Ovary (tissue), 9 donors: ENCODE results near the gene DOP1B. TPM values are rescaled to one million over a fixed set of nuclear protein-coding genes. Genes with fewer than 3 reads are reported as not detected.
A peak's percentile ranks its signal among the peaks of the same experiment; 100 is the strongest.

Source experiments
- DNase-seq, 5 donors: peaks; one replicate each; pipeline ENCODE4 v3.0.0-alpha.2; 2019 to 2020
- H3K27ac ChIP-seq, 2 donors: fragments of 200-600 bp; one replicate each; pipeline versions ENCODE4 v1.5.1 to v1.8.0; 2019 to 2022
- H3K27me3 ChIP-seq: fragments of 200-600 bp; one replicate; pipeline ENCODE4 v1.8.0; 2022
- H3K36me3 ChIP-seq: fragments of 200-600 bp; sonication (generic); one replicate; pipeline ENCODE4 v1.5.1; 2019
- H3K4me1 ChIP-seq: one replicate; pipeline ENCODE4 v1.8.1; 2013; ENCODE audit warnings: mild to moderate bottlenecking, moderate library complexity; ENCODE audit not compliant: insufficient read depth
- H3K4me3 ChIP-seq: fragments of 200-600 bp; sonication (generic); one replicate; pipeline ENCODE4 v1.5.1; 2017
- H3K9me3 ChIP-seq, 2 donors: fragments of 200-600 bp in 1 of 2; sonication (generic) in 1 of 2; one replicate each; pipeline versions ENCODE4 v1.5.1 to v1.8.1; 2013 to 2019; ENCODE audit warnings: mild to moderate bottlenecking in 1 of 2, moderate library complexity in 1 of 2
- CTCF ChIP-seq, 3 donors: fragments of 450-650 bp in 2 of 3; fragments of 200-600 bp in 1 of 3; IDR thresholded peaks; one replicate each; pipeline versions ENCODE4 v1.5.1 to v1.8.0; 2016 to 2022; ENCODE audit warnings: antibody characterized with exemption in 3 of 3, mild to moderate bottlenecking in 1 of 3
- EP300 ChIP-seq: sonication (generic); formaldehyde crosslinking; IDR thresholded peaks from one replicate; pipeline ENCODE4 v1.6.1; 2017; ENCODE audit warnings: antibody characterized with exemption
- POLR2A ChIP-seq: fragments of 450-650 bp; IDR thresholded peaks from one replicate; pipeline ENCODE4 v1.6.1; 2017; ENCODE audit warnings: antibody characterized with exemption, mild to moderate bottlenecking, moderate library complexity
- WGBS, 3 donors: extraction: QIAGEN DNeasy Blood & Tissue Kit in 1 of 3; methylation state at CpG; one replicate each; pipeline versions ENCODE4 v1.1.5 to v1.1.7; 2013 to 2017; 5-methylcytosine and 5-hydroxymethylcytosine counted together
- intact Hi-C, 4 donors: fragments of 100-400 bp; cut with DNase I; formaldehyde crosslinking; loops; one replicate each; pipeline versions ENCODE4 v1.11.0 to v1.15.1; 2022 to 2023
- polyA plus RNA-seq, 2 donors: library from polyadenylated mRNA; stranded (reverse); fragments of 200-250 nt in 1 of 2; fragments of 350-450 nt in 1 of 2; fragmentation: Illumina TruSeq in 1 of 2; extraction: RNeasy Lipid Tissue Mini Kit (QIAGEN cat#74804) in 1 of 2; gene quantifications; one replicate each; pipeline ENCODE4 v1.2.3, GENCODE V29; 2013 to 2014
- total RNA-seq, 7 donors: library from RNA; depleted of rRNA in 2 of 7; stranded (reverse); fragments of >200 nt in 2 of 7; fragmentation: NEBNext Ultra II Directional in 3 of 7; extraction: Animal tissue kit (Norgen Biotek cat#: 25700) in 3 of 7; gene quantifications; one replicate each; pipeline versions ENCODE4 v1.1.0 to v1.2.4, GENCODE V29; 2016 to 2023
- donor health status: DM: no; HTN: no; CAD: no; lungs with moderate emphysema.
- donor health status: DM: no; HTN: no; CAD: no.
- donor health status: Bipolar disorder and iron deficiency.
- donor health status: DM: yes; HTN: yes; CAD: no.
- donor health status: DM: no; HTN: no; CAD: no.
- donor health status: DM: yes; HTN: yes; CAD: no.

DOP1B gene
- total and polyA plus RNA-seq, 9 donors = 2.3 to 12.5 (median 6.3) TPM

- Histone ChIP-seq H3K4me3 (peak overlapping the region; percentile 71), H3K9me3 (no peaks in the 10 kb centered on the region), H3K27me3 (no peaks in the 10 kb centered on the region), H3K27ac (peak overlapping the region in 1 of 2 donors; percentile 39), H3K36me3 (no peaks in the 10 kb centered on the region), H3K4me1 (peaks cover 7% of the 10 kb centered on the region)
- DNase-seq = peak; percentile 27 to 65 (median 56)
- WGBS, 3 donors = 9 to 14% (median 13%) methylated on average over 40 to 53 of the region's 53 CpGs
- no peak for TF ChIP-seq CTCF (IDR thresholded peaks at IDR 0.05)
- peak; percentile 76 for TF ChIP-seq POLR2A
- no peak for TF ChIP-seq EP300
- intact Hi-C loops = loop anchor here in 2 of 4 donors (10.0 kb wide), 2 partner anchors 109 to 169 kb away; partner anchors contain the start of gene MORC3 (in 1 of the 2)
These were observed 853 bp upstream of the DOP1B start for GRCh38 chr21:36155603-36156338.

- 1 to 2% (median 1%) methylated on average over 18 to 43 of the region's 43 CpGs for WGBS, 3 donors
- no peak for TF ChIP-seq CTCF (IDR thresholded peaks at IDR 0.05)
- no peak for TF ChIP-seq POLR2A
- intact Hi-C loops = loop anchor here in 2 of 4 donors (10.0 kb wide), 2 partner anchors 108 to 168 kb away; partner anchors contain the start of gene MORC3 (in 1 of the 2)
- DNase-seq = peak; percentile 99 to 100 (median 100)
- H3K9me3 ChIP-seq = no peaks in the 10 kb centered on the region
- H3K27me3 ChIP-seq = no peaks in the 10 kb centered on the region
- H3K4me1 ChIP-seq = peaks cover 7% of the 10 kb centered on the region
- peak overlapping the region; percentile 71 for H3K4me3 ChIP-seq
- H3K36me3 ChIP-seq = no peaks in the 10 kb centered on the region
- H3K27ac ChIP-seq = peak overlapping the region in 1 of 2 donors; percentile 32
These were observed 247 bp upstream of the DOP1B start for GRCh38 chr21:36156339-36156814.

- WGBS, 3 donors = 78 to 86% (median 80%) methylated on average over 13 of the region's 13 CpGs
- peaks cover 7% of the 10 kb centered on the region for H3K4me1 ChIP-seq
- H3K36me3 ChIP-seq = no peaks in the 10 kb centered on the region
- no peaks in the 10 kb centered on the region for H3K9me3 ChIP-seq
- H3K4me3 ChIP-seq = no peak overlapping the region
- H3K27ac ChIP-seq = no peak overlapping the region
- TF ChIP-seq CTCF (IDR thresholded peaks at IDR 0.05) (no peak), POLR2A (no peak), EP300 (no peak)
- H3K27me3 ChIP-seq = no peaks in the 10 kb centered on the region
- intact Hi-C loops = loop anchor here in 2 of 4 donors (10.0 kb wide), 2 partner anchors 105 to 165 kb away; partner anchors contain the start of gene MORC3 (in 1 of the 2)
- DNase-seq = no peak
These were observed 2.8 kb downstream of the DOP1B start for GRCh38 chr21:36159356-36159921.

GRCh38 chr21:36160850-36161178 is 4.2 kb downstream of the DOP1B start:
- DNase-seq = no peak
- no peak overlapping the region for H3K27ac ChIP-seq
- H3K27me3 ChIP-seq = no peaks in the 10 kb centered on the region
- H3K36me3 ChIP-seq = no peaks in the 10 kb centered on the region
- 96 to 100% (median 99%) methylated on average over 2 of the region's 2 CpGs for WGBS, 3 donors
- H3K9me3 ChIP-seq = no peaks in the 10 kb centered on the region
- TF ChIP-seq EP300 (no peak), CTCF (IDR thresholded peaks at IDR 0.05) (no peak), POLR2A (no peak)
- intact Hi-C loops = no loop called here
- H3K4me1 ChIP-seq = peaks cover 3% of the 10 kb centered on the region
- H3K4me3 ChIP-seq = no peak overlapping the region
